ENCODE measurements around the gene ZNF276. TPM values are rescaled to one million over a fixed set of nuclear protein-coding genes. Genes with fewer than 3 reads are reported as not detected.
"Not testable (repeated sequence)": the region's sequence is repeated elsewhere in the genome, so short reads cannot be mapped to it uniquely, and the experiment has no call there.

ZNF276 gene
- total RNA-seq, 1 donor from 2014 or later: 12.9 TPM

- H3K27ac ChIP-seq (replicated peaks): no peak overlapping the region
- no peaks in the 10 kb centered on the region for H3K4me1 ChIP-seq
- H3K27me3 ChIP-seq (ENCODE audit: low read depth): no peaks in the 10 kb centered on the region
- intact Hi-C loops (cut with micrococcal nuclease): no loop called here
- no peak for DNase-seq
- no peak overlapping the region for H3K4me3 ChIP-seq
- H3K9me3 ChIP-seq (replicated peaks): no peaks in the 10 kb centered on the region
- no peak for TF ChIP-seq CTCF (IDR thresholded peaks at IDR 0.05; ENCODE audit: borderline replicate concordance)
- H3K36me3 ChIP-seq: no peaks in the 10 kb centered on the region
Measured at GRCh38 chr16:89775223-89775622, 53.9 kb downstream of the ZNF276 start.

- intact Hi-C loops (cut with micrococcal nuclease); H3K9me3 ChIP-seq (replicated peaks); H3K36me3 ChIP-seq; H3K27ac ChIP-seq (replicated peaks); H3K4me3 ChIP-seq; H3K27me3 ChIP-seq (ENCODE audit: low read depth); H3K4me1 ChIP-seq; DNase-seq: not testable (repeated sequence)
Measured at GRCh38 chr16:89778211-89778610, 56.9 kb downstream of the ZNF276 start.

GRCh38 chr16:89779231-89779908, 58.0 kb downstream of the ZNF276 start:
- no peaks in the 10 kb centered on the region for H3K9me3 ChIP-seq (replicated peaks)
- no peak overlapping the region for H3K4me3 ChIP-seq
- intact Hi-C loops (cut with micrococcal nuclease): no loop called here
- no peaks in the 10 kb centered on the region for H3K4me1 ChIP-seq
- no peak overlapping the region for H3K27ac ChIP-seq (replicated peaks)
- TF ChIP-seq CTCF (IDR thresholded peaks at IDR 0.05; ENCODE audit: borderline replicate concordance): no peak
- DNase-seq: no peak
- H3K36me3 ChIP-seq: no peaks in the 10 kb centered on the region
- H3K27me3 ChIP-seq (ENCODE audit: low read depth): no peaks in the 10 kb centered on the region

- no peak overlapping the region for H3K27ac ChIP-seq (replicated peaks)
- H3K9me3 ChIP-seq (replicated peaks): no peaks in the 10 kb centered on the region
- DNase-seq: no peak
- no peak overlapping the region for H3K4me3 ChIP-seq
- H3K4me1 ChIP-seq: no peaks in the 10 kb centered on the region
- intact Hi-C loops (cut with micrococcal nuclease): no loop called here
- TF ChIP-seq CTCF (IDR thresholded peaks at IDR 0.05; ENCODE audit: borderline replicate concordance): no peak
- H3K36me3 ChIP-seq: no peaks in the 10 kb centered on the region
- H3K27me3 ChIP-seq (ENCODE audit: low read depth): no peaks in the 10 kb centered on the region
Measured at GRCh38 chr16:89779909-89780305, 58.6 kb downstream of the ZNF276 start.

- no peaks in the 10 kb centered on the region for H3K36me3 ChIP-seq
- H3K4me1 ChIP-seq: no peaks in the 10 kb centered on the region
- intact Hi-C loops (cut with micrococcal nuclease): no loop called here
- no peaks in the 10 kb centered on the region for H3K9me3 ChIP-seq (replicated peaks)
- no peak overlapping the region for H3K4me3 ChIP-seq
- H3K27me3 ChIP-seq (ENCODE audit: low read depth): no peaks in the 10 kb centered on the region
- H3K27ac ChIP-seq (replicated peaks): no peak overlapping the region
- no peak for DNase-seq
- TF ChIP-seq CTCF (IDR thresholded peaks at IDR 0.05; ENCODE audit: borderline replicate concordance): no peak
Measured at GRCh38 chr16:89782489-89782888, 61.2 kb downstream of the ZNF276 start.

GRCh38 chr16:89783952-89784351, 62.6 kb downstream of the ZNF276 start:
- intact Hi-C loops (cut with micrococcal nuclease); H3K36me3 ChIP-seq; H3K4me1 ChIP-seq; H3K27ac ChIP-seq (replicated peaks); H3K27me3 ChIP-seq (ENCODE audit: low read depth); H3K9me3 ChIP-seq (replicated peaks); DNase-seq; H3K4me3 ChIP-seq: not testable (repeated sequence)
